K562 (cell line): ENCODE data around the gene FRMD4A. TPM values are rescaled to one million over a fixed set of nuclear protein-coding genes. Genes with fewer than 3 reads are reported as not detected.

Experiments
- AFF1 ChIP-seq, 2 experiments: fragments of 450-650 bp; IDR thresholded peaks; 2 replicates each; pipeline ENCODE4 v1.6.1; 2018; ENCODE audit warnings: mild to moderate bottlenecking in 2 of 2, low read depth in 1 of 2; ENCODE audit not compliant: partially characterized antibody in 2 of 2
- CBX8 ChIP-seq: fragments of 200-600 bp; sonication (generic); IDR thresholded peaks from 2 replicates; pipeline ENCODE4 v1.6.1; 2012; ENCODE audit warnings: borderline replicate concordance, mixed run types, low read depth, mild to moderate bottlenecking, moderate library complexity, mixed read lengths, low read length, control low read depth, inconsistent platforms; ENCODE audit not compliant: poor library complexity, severe bottlenecking; ENCODE audit errors: extremely low read depth
- ELF4 ChIP-seq: fragments of 450-650 bp; formaldehyde crosslinking; IDR thresholded peaks from 2 replicates; pipeline ENCODE4 v1.4.0; 2022; ENCODE audit warnings: missing genetic modification characterization
- HMGXB4 ChIP-seq: sonication (generic); formaldehyde crosslinking; IDR thresholded peaks from 2 replicates; pipeline ENCODE4 v1.8.1; 2023; ENCODE audit warnings: mild to moderate bottlenecking, missing genetic modification reagents
- MAFF ChIP-seq: IDR thresholded peaks from 2 replicates; pipeline ENCODE4 v1.6.1; 2012; ENCODE audit warnings: low read length, improper control_type of control experiment
- NFIX ChIP-seq: fragments of 250-450 bp; sonication (Bioruptor Pico); IDR thresholded peaks from 2 replicates; pipeline ENCODE4 v1.4.0; 2020; ENCODE audit warnings: low read depth, mild to moderate bottlenecking, moderate library complexity
- SOX6 ChIP-seq: fragments of 450-650 bp; IDR thresholded peaks from 2 replicates; pipeline ENCODE4 v1.6.1; 2014; ENCODE audit warnings: mild to moderate bottlenecking
- TEAD1 ChIP-seq, 2 experiments: fragments of 450-650 bp in 1 of 2; sonication (generic) in 1 of 2; formaldehyde crosslinking; IDR thresholded peaks; 2 replicates each; pipeline versions ENCODE4 v1.4.0 to v1.8.0; 2020 to 2022; ENCODE audit warnings: mild to moderate bottlenecking in 2 of 2, missing genetic modification reagents in 1 of 2
- ZBTB11 ChIP-seq, 3 experiments: fragments of 200-800 bp in 1 of 3; fragments of 250-450 bp in 1 of 3; fragments of 450-650 bp in 1 of 3; sonication (Bioruptor Pico) in 1 of 3; sonication (Bioruptor generic) in 1 of 3; formaldehyde crosslinking in 1 of 3; IDR thresholded peaks; 2 replicates each; pipeline versions ENCODE4 v1.6.1 to v1.8.0; 2016 to 2022; ENCODE audit warnings: mild to moderate bottlenecking in 2 of 3, missing genetic modification characterization in 2 of 3, missing compliant biosample characterization in 1 of 3, moderate library complexity in 1 of 3
- polyA plus RNA-seq, 8 experiments: library from polyadenylated mRNA; depleted of rRNA in 4 of 8; stranded (reverse) in 5 of 8; unstranded in 3 of 8; fragments of >200 nt; fragmentation: Nextera tagmentation in 2 of 8; fragmentation: Illumina TruSeq in 1 of 8; extraction: Ambion mirVana in 2 of 8; extraction: Trizol in 1 of 8; gene quantifications; 2 replicates each; pipeline versions ENCODE4 v1.2.1 to v1.2.3, GENCODE V29; 2011 to 2014; ENCODE audit warnings: inconsistent platforms in 1 of 8, missing spikeins in 1 of 8
- total RNA-seq, 7 experiments: library from RNA; depleted of rRNA in 6 of 7; stranded (reverse); fragments of >200 nt in 6 of 7; fragmentation: Illumina TruSeq in 2 of 7; extraction: Trizol in 2 of 7; gene quantifications; 2 replicates each; pipeline versions ENCODE4 v1.2.1 to v1.2.3, GENCODE V29; 2011 to 2021; ENCODE audit warnings: low replicate concordance in 1 of 7
- TF ChIP-seq, protein P1 (sequence below): fragments of 450-650 bp; IDR thresholded peaks from 2 replicates; pipeline ENCODE4 v1.6.1; 2018; ENCODE audit warnings: mild to moderate bottlenecking, low read depth; ENCODE audit not compliant: partially characterized antibody
- TF ChIP-seq, protein P2 (sequence below): sonication (generic); formaldehyde crosslinking; IDR thresholded peaks from 2 replicates; pipeline ENCODE4 v1.5.0; 2020; ENCODE audit warnings: missing genetic modification reagents

FRMD4A gene
- total and polyA plus RNA-seq, 9 of the 15 experiments (the other 6 are each of a cell fraction or from before 2014, with no cell fraction given): 0.80 to 5.2 (median 3.0) TPM

- TF ChIP-seq HMGXB4 (CRISPR knock-in tag) (no peak), NFIX (CRISPR knock-in tag) (no peak), CBX8 (no peak), AFF1 (IDR thresholded peaks at IDR 0.05; ENCODE audit: low read depth in 1 of 2, partially characterized antibody in 2 of 2) (no peak), MAFF (no peak), ZBTB11 (CRISPR knock-in tag; IDR thresholded peaks at IDR 0.05) (no peak), TEAD1 (CRISPR knock-in tag; IDR thresholded peaks at IDR 0.05) (no peak), ELF4 (CRISPR knock-in tag) (no peak), SOX6 (no peak)
- TF ChIP-seq, protein P1, sequence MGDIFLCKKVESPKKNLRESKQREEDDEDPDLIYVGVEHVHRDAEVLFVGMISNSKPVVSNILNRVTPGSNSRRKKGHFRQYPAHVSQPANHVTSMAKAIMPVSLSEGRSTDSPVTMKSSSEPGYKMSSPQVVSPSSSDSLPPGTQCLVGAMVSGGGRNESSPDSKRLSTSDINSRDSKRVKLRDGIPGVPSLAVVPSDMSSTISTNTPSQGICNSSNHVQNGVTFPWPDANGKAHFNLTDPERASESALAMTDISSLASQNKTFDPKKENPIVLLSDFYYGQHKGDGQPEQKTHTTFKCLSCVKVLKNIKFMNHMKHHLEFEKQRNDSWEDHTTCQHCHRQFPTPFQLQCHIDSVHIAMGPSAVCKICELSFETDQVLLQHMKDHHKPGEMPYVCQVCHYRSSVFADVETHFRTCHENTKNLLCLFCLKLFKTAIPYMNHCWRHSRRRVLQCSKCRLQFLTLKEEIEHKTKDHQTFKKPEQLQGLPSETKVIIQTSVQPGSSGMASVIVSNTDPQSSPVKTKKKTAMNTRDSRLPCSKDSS: no peak
- TF ChIP-seq, protein P2, sequence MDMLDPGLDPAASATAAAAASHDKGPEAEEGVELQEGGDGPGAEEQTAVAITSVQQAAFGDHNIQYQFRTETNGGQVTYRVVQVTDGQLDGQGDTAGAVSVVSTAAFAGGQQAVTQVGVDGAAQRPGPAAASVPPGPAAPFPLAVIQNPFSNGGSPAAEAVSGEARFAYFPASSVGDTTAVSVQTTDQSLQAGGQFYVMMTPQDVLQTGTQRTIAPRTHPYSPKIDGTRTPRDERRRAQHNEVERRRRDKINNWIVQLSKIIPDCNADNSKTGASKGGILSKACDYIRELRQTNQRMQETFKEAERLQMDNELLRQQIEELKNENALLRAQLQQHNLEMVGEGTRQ (CRISPR knock-in tag): no peak
Measured at GRCh38 chr10:13648425-13648824, 682.3 kb downstream of the FRMD4A start (continued).
